Glomerular visceral epithelial cell (primary cell): ENCODE results near the gene ZNF292.
"Not testable (repeated sequence)": the region's sequence is repeated elsewhere in the genome, so short reads cannot be mapped to it uniquely, and the experiment has no call there.

Experiments used
- DNase-seq: peaks from one replicate; pipeline ENCODE4 v3.0.0-alpha.2; 2016; ENCODE audit errors: extremely low spot score

The ZNF292 gene

DNA sequence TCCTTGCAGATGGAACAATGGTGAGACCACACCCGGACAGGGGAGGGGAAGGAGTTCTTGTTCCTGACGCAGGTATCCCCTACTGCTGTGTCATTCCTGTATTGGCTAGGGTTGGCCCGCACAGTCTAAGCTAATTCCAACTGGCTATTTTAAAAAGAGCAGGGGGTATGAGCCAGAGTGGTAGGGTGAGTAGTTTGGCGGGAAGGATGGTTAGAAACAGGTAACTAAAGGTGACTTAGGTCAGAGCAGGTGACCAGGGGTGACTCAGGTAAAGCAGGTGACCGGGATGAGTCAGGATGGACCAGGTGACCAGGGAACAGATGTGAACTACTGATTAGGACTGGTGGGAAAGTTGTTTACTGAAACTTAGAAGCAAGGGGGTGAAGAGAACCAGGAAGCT lies 58.0 kb downstream of the ZNF292 start:
- DNase-seq, result no peak

- DNase-seq, result no peak
Observed at GRCh38 chr6:87214831-87215230, 59.5 kb downstream of the ZNF292 start.

DNA sequence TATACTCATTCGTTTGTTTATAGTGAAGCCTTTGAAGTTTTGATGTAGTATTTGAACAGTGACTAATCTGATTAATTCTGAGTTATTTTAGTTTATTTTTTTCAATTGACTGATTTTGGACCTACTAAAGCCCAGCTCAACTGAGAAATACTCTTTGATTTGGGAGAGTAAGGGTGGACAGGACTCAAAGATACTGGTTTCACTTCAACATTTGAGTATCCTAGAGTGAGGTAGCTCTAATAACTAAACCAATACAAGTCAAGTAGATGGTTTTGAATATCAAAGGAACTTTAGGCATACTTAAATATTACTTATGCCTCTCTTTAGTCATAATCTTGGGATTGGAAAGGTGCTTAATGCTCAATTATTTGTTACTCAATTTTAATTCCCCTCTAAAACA lies 65.6 kb downstream of the ZNF292 start:
- no peak for DNase-seq

DNA sequence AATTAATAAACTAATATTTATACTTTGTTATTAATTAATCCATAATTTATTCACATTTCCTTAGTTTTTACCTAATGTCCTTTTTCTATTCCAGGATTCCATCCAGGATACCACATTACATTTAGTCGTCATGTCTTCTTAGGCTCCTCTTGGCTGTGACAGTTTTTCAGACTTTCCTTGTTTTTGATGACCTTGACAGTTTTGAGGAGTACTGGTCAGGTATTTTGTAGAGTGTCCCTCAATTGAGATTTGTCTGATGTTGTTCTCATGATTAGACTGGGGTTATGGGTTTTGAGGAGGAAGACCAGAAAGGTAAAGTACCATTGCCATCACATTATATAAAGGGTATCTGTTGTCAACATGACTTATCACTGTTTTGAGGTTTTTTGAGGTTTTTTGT lies 67.3 kb downstream of the ZNF292 start:
- no peak for DNase-seq

- no peak for DNase-seq
Observed at GRCh38 chr6:87224971-87225370, 69.6 kb downstream of the ZNF292 start.

- no peak for DNase-seq
Observed at GRCh38 chr6:87225511-87225910, 70.1 kb downstream of the ZNF292 start.

DNA sequence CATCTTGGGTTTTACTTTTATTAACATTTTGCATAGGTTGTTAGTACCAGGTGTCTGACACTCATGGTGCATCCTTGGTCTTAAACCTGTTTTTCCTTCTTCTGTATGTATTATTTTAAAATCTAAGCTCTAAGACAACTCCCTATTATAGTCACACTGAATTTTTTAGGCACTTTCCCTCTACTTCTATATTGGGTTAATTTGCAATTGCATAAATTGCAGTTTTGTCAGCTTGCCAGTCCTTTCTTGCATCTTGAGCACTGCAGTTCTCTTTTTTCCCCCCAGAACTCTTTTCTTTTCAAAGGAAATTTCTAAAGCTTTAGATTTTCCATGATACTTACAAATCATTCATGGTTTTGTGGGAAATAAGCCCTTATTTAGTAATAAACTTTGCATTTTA lies 70.6 kb downstream of the ZNF292 start:
- no peak for DNase-seq

DNA sequence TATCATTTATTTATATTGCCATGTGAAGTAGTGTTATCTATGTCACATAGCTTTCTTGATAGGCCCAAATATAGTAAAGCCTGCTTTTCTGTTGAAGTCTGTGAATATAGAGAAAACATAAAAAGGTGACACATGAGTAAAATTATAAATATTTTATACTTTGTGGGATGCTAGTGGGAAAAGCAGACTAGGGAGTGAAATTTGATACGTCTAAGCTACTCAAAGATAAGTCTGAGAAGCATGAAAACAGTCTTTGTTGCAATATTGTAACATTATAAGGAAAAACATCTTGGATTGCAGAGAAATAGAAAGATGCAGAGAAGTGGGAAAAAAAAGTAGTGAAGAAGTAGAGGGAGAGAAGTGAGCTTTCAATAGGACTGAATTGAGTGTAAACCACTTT lies 75.4 kb downstream of the ZNF292 start:
- DNase-seq, result no peak

DNA sequence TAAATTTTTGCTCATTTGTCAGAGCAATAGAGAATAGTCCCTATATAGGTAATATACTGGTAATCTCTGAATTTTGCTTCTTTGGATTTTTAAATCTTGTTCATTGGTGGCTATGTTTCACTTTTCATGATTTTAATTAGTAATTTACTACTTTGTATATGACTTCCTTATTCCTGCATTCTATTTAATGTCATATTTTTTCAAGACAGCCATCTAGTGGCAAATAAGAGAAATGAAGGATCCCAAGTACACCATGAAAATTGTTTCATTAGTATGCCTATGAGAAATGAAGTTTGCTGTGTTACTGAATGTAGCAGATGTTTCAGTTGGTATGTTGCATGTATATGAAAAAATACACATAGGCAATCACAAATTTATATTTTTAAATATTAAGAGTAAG lies 82.4 kb downstream of the ZNF292 start:
- peak; percentile 12 for DNase-seq

DNA sequence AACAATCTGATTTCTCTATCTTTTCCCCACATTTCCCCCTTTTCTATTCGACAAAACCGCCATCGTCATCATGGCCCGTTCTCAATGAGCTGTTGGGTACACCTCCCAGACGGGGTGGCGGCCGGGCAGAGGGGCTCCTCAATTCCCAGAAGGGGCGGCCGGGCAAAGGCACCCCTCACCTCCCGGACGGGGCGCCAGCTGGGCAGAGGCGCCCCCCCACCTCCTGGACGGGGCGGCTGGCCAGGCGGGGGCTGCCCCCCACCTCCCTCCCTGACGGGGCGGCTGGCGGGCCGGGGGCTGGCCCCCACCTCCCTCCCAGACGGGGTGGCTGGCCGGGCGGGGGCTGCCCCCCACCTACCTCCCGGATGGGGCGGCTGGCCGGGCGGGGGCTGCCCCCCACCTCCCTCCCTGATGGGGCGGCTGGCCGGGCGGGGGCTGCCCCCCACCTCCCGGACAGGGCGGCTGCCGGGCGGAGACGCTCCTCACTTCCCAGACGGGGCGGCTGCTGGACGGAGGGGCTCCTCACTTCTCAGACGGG lies 83.8 kb downstream of the ZNF292 start:
- DNase-seq, result not testable (repeated sequence)

- DNase-seq, result no peak
Observed at GRCh38 chr6:87241304-87241703, 85.9 kb downstream of the ZNF292 start.

DNA sequence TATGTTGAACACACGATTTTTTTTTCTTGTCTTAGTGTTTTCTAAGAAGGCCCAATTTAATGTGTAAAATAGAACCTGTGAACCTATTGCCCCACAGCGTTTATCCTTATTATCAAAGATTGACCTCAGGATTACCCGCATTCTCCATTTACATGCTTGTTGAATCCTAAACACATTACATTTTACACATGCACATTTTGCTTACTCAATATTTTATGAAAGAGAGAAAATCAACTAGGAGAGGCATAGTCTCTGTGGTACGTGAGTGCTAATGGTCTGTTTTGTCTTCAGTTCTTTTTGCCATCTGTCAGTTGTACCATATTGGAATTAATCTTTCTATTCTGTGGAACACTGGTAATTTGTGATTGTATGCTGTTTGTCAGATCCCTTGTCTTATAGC lies 86.9 kb downstream of the ZNF292 start:
- DNase-seq, result no peak

GRCh38 chr6:87243812-87244211 lies 88.4 kb downstream of the ZNF292 start:
- DNase-seq, result no peak

- DNase-seq, result no peak
Observed at GRCh38 chr6:87244380-87244779, 89.0 kb downstream of the ZNF292 start.

- DNase-seq, result no peak
Observed at GRCh38 chr6:87250019-87250418, 94.7 kb downstream of the ZNF292 start.

GRCh38 chr6:87251225-87251624 lies 95.9 kb downstream of the ZNF292 start:
- DNase-seq, result no peak

GRCh38 chr6:87251725-87252124 lies 96.4 kb downstream of the ZNF292 start:
- no peak for DNase-seq

DNA sequence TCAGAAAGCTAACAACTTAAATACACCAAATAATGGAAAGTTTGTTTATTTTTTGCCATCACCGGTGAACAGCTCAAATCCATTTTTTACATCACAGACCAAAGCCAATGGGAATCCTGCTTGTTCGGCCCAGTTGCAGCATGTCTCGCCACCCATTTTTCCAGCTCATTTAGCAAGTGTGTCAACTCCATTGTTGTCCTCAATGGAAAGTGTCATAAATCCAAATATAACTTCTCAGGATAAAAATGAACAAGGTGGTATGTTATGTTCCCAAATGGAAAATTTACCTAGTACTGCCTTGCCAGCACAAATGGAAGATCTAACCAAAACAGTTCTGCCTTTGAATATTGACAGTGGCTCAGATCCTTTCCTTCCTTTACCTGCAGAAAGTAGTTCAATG lies 101.7 kb downstream of the ZNF292 start:
- no peak for DNase-seq

DNA sequence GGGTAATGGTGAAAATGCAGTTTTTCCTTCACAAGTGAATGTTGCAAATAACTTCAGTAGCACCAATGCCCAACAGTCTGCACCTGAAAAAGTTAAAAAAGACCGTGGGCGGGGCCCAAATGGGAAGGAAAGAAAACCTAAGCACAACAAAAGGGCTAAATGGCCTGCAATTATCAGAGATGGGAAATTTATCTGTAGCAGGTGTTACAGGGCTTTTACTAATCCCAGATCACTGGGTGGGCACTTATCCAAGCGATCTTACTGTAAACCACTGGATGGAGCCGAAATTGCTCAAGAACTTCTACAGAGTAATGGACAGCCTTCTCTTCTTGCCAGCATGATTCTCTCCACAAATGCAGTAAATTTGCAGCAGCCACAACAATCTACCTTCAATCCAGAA lies 102.2 kb downstream of the ZNF292 start:
- no peak for DNase-seq

DNA sequence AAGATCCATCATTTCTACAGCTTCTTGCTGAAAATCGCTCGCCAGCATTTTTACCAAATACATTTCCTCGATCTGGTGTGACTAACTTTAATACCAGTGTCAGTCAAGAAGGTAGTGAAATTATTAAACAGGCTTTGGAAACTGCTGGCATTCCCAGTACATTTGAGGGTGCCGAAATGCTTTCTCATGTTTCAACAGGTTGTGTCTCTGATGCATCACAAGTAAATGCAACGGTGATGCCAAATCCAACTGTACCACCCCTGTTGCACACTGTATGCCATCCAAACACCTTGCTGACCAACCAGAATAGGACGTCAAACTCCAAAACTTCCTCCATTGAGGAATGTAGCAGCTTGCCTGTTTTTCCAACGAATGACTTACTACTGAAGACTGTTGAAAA lies 102.6 kb downstream of the ZNF292 start:
- DNase-seq, result no peak

GRCh38 chr6:87259791-87260190 lies 104.4 kb downstream of the ZNF292 start:
- DNase-seq, result no peak

DNA sequence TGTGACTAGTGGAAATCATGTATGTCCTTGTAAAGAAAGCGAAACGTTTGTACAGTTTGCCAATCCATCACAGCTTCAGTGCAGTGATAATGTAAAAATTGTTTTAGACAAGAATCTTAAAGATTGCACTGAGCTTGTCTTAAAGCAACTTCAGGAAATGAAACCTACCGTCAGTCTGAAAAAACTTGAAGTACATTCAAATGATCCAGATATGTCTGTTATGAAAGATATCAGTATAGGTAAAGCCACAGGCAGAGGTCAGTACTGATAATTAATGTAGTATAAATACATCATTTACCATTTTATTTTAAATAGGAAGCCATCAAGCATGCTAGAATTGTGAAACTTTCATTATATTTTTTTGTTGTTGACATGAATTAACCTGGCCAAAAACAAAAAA lies 106.2 kb downstream of the ZNF292 start:
- no peak for DNase-seq

- DNase-seq, result no peak
Observed at GRCh38 chr6:87264481-87264880, 109.1 kb downstream of the ZNF292 start.

- peak; percentile 35 for DNase-seq
Observed at GRCh38 chr6:87274660-87275274, 119.4 kb downstream of the ZNF292 start.
